SHP77 treated with DMSO at 0.1 percent for 48 hours (cell line): ENCODE results near the gene UBE2K.
"Not testable (repeated sequence)": the region's sequence is repeated elsewhere in the genome, so short reads cannot be mapped to it uniquely, and the experiment has no call there.

Experiments
- DNase-seq: peaks from one replicate; lab custom pipeline; 2025; lab: John Stamatoyannopoulos, UW

UBE2K gene

GRCh38 chr4:39808231-39808749 is 110.4 kb downstream of the UBE2K start:
- no peak for DNase-seq

GRCh38 chr4:39812500-39812899 is 114.6 kb downstream of the UBE2K start:
- no peak for DNase-seq

GRCh38 chr4:39813033-39813432 is 115.1 kb downstream of the UBE2K start:
- DNase-seq, result not testable (repeated sequence)

- not testable (repeated sequence) for DNase-seq
These were observed 115.8 kb downstream of the UBE2K start for GRCh38 chr4:39813761-39814160.

- no peak for DNase-seq
These were observed 116.7 kb downstream of the UBE2K start for GRCh38 chr4:39814403-39815185.

- DNase-seq, result no peak
These were observed 120.7 kb downstream of the UBE2K start for GRCh38 chr4:39818646-39819045.

GRCh38 chr4:39820186-39820585 is 122.2 kb downstream of the UBE2K start:
- no peak for DNase-seq

GRCh38 chr4:39821951-39822350 is 124.0 kb downstream of the UBE2K start:
- no peak for DNase-seq

GRCh38 chr4:39822662-39823061 is 124.7 kb downstream of the UBE2K start:
- no peak for DNase-seq

GRCh38 chr4:39823191-39823590 is 125.3 kb downstream of the UBE2K start:
- DNase-seq, result no peak

- DNase-seq, result no peak
These were observed 127.2 kb downstream of the UBE2K start for GRCh38 chr4:39825090-39825489.

- no peak for DNase-seq
These were observed 127.8 kb downstream of the UBE2K start for GRCh38 chr4:39825741-39826231.
